ENCODE measurements around the gene PHF21B.

PHF21B gene

GRCh38 chr22:44994399-44995104 lies 15.3 kb downstream of the PHF21B start:
- no peak for DNase-seq (ENCODE audit: low read depth in 2 of 2)
- H3K4me3 ChIP-seq (replicated peaks in 1 of 2; ENCODE audit: low read depth in 2 of 2, low read length in 2 of 2) = no peak overlapping the region
- no peak for TF ChIP-seq CTCF (IDR thresholded peaks at IDR 0.05; ENCODE audit: low read depth, low read length)

GRCh38 chr22:44992166-44992565 lies 17.6 kb downstream of the PHF21B start:
- TF ChIP-seq CTCF (IDR thresholded peaks at IDR 0.05; ENCODE audit: low read depth, low read length) = no peak
- DNase-seq (ENCODE audit: low read depth in 2 of 2) = no peak
- H3K4me3 ChIP-seq (replicated peaks in 1 of 2; ENCODE audit: low read depth in 2 of 2, low read length in 2 of 2) = no peak overlapping the region

GRCh38 chr22:44991218-44991617 lies 18.6 kb downstream of the PHF21B start:
- TF ChIP-seq CTCF (IDR thresholded peaks at IDR 0.05; ENCODE audit: low read depth, low read length) = no peak
- DNase-seq (ENCODE audit: low read depth in 2 of 2) = no peak
- no peak overlapping the region for H3K4me3 ChIP-seq (replicated peaks in 1 of 2; ENCODE audit: low read depth in 2 of 2, low read length in 2 of 2)

GRCh38 chr22:44990810-44991209 lies 19.0 kb downstream of the PHF21B start:
- no peak overlapping the region for H3K4me3 ChIP-seq (replicated peaks in 1 of 2; ENCODE audit: low read depth in 2 of 2, low read length in 2 of 2)
- no peak for TF ChIP-seq CTCF (IDR thresholded peaks at IDR 0.05; ENCODE audit: low read depth, low read length)
- DNase-seq (ENCODE audit: low read depth in 2 of 2) = no peak

GRCh38 chr22:44990328-44990727 lies 19.5 kb downstream of the PHF21B start:
- DNase-seq (ENCODE audit: low read depth in 2 of 2) = no peak
- H3K4me3 ChIP-seq (replicated peaks in 1 of 2; ENCODE audit: low read depth in 2 of 2, low read length in 2 of 2) = no peak overlapping the region
- TF ChIP-seq CTCF (IDR thresholded peaks at IDR 0.05; ENCODE audit: low read depth, low read length) = no peak

GRCh38 chr22:44988671-44989070 lies 21.1 kb downstream of the PHF21B start:
- no peak overlapping the region for H3K4me3 ChIP-seq (replicated peaks in 1 of 2; ENCODE audit: low read depth in 2 of 2, low read length in 2 of 2)
- DNase-seq (ENCODE audit: low read depth in 2 of 2) = no peak
- no peak for TF ChIP-seq CTCF (IDR thresholded peaks at IDR 0.05; ENCODE audit: low read depth, low read length)

GRCh38 chr22:44986926-44987325 lies 22.9 kb downstream of the PHF21B start:
- TF ChIP-seq CTCF (IDR thresholded peaks at IDR 0.05; ENCODE audit: low read depth, low read length) = no peak
- no peak for DNase-seq (ENCODE audit: low read depth in 2 of 2)

More at GRCh38 chr22:44986926-44987325, 22.9 kb downstream of the PHF21B start:
- H3K4me3 ChIP-seq (replicated peaks in 1 of 2; ENCODE audit: low read depth in 2 of 2, low read length in 2 of 2) = no peak overlapping the region
